Measurements from ENCODE around the gene MRPS27.
A peak's percentile ranks its signal among the peaks of the same experiment; 100 is the strongest.

GRCh38 chr5:72268753-72269410, 51.2 kb downstream of the MRPS27 start:
- TF ChIP-seq POLR2AphosphoS5 (IDR thresholded peaks at IDR 0.05) (no peak), CTCF (IDR thresholded peaks at IDR 0.05) (peak in 3 of 7 experiments; percentile 28 to 66 (median 50)), POLR2A (IDR thresholded peaks at IDR 0.05) (no peak), EP300 (IDR thresholded peaks at IDR 0.05) (no peak)

Data from stomach (tissue), 4 donors.